SK-N-SH treated with all-trans-retinoic acid at 6 μM for 48 hours (cell line): ENCODE data around the gene CPTP.

Experiments
- ARNTL ChIP-seq: fragments of 450-650 bp; formaldehyde crosslinking; IDR thresholded peaks from 2 replicates; pipeline ENCODE4 v1.5.0; 2020; ENCODE audit warnings: low read depth, mild to moderate bottlenecking, moderate library complexity, borderline replicate concordance
- CSDC2 ChIP-seq: fragments of 250-450 bp; sonication (Bioruptor Pico); IDR thresholded peaks from 2 replicates; pipeline ENCODE4 v1.5.0; 2020; ENCODE audit warnings: mild to moderate bottlenecking, moderate library complexity
- GLIS3 ChIP-seq: fragments of 250-450 bp; sonication (Bioruptor Pico); IDR thresholded peaks from 2 replicates; pipeline ENCODE4 v1.5.0; 2020; ENCODE audit warnings: mild to moderate bottlenecking, moderate library complexity
- PPARA ChIP-seq: fragments of 250-450 bp; sonication (Bioruptor Pico); IDR thresholded peaks from 2 replicates; pipeline ENCODE4 v1.5.0; 2020; ENCODE audit warnings: mild to moderate bottlenecking, borderline replicate concordance
- ZFP30 ChIP-seq: fragments of 450-650 bp; formaldehyde crosslinking; IDR thresholded peaks from 2 replicates; pipeline ENCODE4 v1.5.0; 2022; ENCODE audit warnings: mild to moderate bottlenecking, moderate library complexity
- TF ChIP-seq, protein P1 (sequence below): fragments of 250-450 bp; sonication (Bioruptor Pico); IDR thresholded peaks from 2 replicates; pipeline ENCODE4 v1.5.0; 2020; ENCODE audit warnings: mild to moderate bottlenecking, moderate library complexity
- TF ChIP-seq, protein P2 (sequence below): fragments of 250-450 bp; sonication (Bioruptor Pico); IDR thresholded peaks from 2 replicates; pipeline ENCODE4 v1.8.0; 2020; ENCODE audit warnings: mild to moderate bottlenecking, moderate library complexity, borderline replicate concordance

DNA sequence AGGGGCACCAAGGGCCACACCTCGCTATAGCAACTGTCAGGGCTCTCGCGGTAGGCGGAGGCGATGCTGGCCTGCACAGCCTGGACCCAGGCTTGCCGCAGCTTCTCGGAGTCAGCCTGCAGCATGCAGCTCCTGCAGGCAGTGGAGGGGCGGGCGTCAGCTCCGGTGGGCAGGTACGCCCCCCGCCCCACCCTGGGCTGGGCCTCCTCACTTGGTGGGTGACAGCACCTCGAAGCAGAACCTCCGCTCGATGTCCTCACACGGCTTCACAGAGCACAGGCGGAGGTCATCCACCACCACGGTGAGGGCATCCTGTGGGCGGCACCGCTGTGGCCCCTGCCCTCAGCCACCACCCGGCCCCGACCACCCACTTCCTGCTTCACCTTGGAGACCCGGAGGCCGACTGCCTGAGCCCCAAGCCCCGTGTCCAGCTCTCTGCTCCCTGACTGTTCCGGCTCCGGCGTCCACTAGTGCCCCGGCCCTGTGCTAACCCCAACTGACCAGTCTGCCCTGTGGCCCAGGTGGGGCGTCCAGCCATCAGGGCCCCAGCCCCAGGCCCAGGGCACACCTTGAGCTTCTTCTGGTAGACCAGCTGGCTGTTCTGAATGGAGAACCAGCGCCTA is 26.7 kb upstream of the CPTP start:
- no peak for TF ChIP-seq ZFP30
- TF ChIP-seq, protein P1, sequence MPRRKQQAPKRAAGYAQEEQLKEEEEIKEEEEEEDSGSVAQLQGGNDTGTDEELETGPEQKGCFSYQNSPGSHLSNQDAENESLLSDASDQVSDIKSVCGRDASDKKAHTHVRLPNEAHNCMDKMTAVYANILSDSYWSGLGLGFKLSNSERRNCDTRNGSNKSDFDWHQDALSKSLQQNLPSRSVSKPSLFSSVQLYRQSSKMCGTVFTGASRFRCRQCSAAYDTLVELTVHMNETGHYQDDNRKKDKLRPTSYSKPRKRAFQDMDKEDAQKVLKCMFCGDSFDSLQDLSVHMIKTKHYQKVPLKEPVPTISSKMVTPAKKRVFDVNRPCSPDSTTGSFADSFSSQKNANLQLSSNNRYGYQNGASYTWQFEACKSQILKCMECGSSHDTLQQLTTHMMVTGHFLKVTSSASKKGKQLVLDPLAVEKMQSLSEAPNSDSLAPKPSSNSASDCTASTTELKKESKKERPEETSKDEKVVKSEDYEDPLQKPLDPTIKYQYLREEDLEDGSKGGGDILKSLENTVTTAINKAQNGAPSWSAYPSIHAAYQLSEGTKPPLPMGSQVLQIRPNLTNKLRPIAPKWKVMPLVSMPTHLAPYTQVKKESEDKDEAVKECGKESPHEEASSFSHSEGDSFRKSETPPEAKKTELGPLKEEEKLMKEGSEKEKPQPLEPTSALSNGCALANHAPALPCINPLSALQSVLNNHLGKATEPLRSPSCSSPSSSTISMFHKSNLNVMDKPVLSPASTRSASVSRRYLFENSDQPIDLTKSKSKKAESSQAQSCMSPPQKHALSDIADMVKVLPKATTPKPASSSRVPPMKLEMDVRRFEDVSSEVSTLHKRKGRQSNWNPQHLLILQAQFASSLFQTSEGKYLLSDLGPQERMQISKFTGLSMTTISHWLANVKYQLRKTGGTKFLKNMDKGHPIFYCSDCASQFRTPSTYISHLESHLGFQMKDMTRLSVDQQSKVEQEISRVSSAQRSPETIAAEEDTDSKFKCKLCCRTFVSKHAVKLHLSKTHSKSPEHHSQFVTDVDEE = no peak
- no peak for TF ChIP-seq GLIS3 (CRISPR knock-in tag)
- no peak for TF ChIP-seq ARNTL
- TF ChIP-seq CSDC2 (CRISPR knock-in tag) = no peak
- TF ChIP-seq, protein P2, sequence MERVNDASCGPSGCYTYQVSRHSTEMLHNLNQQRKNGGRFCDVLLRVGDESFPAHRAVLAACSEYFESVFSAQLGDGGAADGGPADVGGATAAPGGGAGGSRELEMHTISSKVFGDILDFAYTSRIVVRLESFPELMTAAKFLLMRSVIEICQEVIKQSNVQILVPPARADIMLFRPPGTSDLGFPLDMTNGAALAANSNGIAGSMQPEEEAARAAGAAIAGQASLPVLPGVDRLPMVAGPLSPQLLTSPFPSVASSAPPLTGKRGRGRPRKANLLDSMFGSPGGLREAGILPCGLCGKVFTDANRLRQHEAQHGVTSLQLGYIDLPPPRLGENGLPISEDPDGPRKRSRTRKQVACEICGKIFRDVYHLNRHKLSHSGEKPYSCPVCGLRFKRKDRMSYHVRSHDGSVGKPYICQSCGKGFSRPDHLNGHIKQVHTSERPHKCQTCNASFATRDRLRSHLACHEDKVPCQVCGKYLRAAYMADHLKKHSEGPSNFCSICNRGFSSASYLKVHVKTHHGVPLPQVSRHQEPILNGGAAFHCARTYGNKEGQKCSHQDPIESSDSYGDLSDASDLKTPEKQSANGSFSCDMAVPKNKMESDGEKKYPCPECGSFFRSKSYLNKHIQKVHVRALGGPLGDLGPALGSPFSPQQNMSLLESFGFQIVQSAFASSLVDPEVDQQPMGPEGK (CRISPR knock-in tag) = no peak
- TF ChIP-seq PPARA (CRISPR knock-in tag) = no peak
